K562 (cell line): Measurements from ENCODE around the gene DAPK2. TPM values are rescaled to one million over a fixed set of nuclear protein-coding genes. Genes with fewer than 3 reads are reported as not detected.

Experiments
- E2F1 ChIP-seq: sonication (generic); formaldehyde crosslinking; IDR thresholded peaks from 2 replicates; pipeline ENCODE4 v1.8.1; 2023; ENCODE audit warnings: mild to moderate bottlenecking, missing genetic modification reagents, moderate library complexity
- HMG20B ChIP-seq: fragments of 250-450 bp; sonication (Bioruptor Pico); IDR thresholded peaks from 2 replicates; pipeline ENCODE4 v1.5.0; 2021; ENCODE audit warnings: mild to moderate bottlenecking
- HNRNPH1 ChIP-seq: fragments of 200-400 bp; formaldehyde crosslinking; optimal IDR thresholded peaks from 2 replicates; pipeline ENCODE3; 2017; ENCODE audit warnings: low read depth, mild to moderate bottlenecking, low read length, moderate library complexity
- JUND ChIP-seq, 2 experiments: IDR thresholded peaks; 2 replicates in 1 of 2; 3 replicates in 1 of 2; pipeline ENCODE4 v1.6.1; 2011; ENCODE audit warnings: borderline replicate concordance in 2 of 2, low read depth in 2 of 2, low read length in 2 of 2, improper control_type of control experiment in 1 of 2, missing biosample characterization in 1 of 2, missing genetic modification characterization in 1 of 2, missing genetic modification reagents in 1 of 2
- NEUROD1 ChIP-seq: fragments of 150-350 bp; IDR thresholded peaks from 2 replicates; pipeline ENCODE4 v1.6.1; 2014; ENCODE audit warnings: borderline replicate concordance, low read length, low read depth; ENCODE audit not compliant: partially characterized antibody
- ZNF592 ChIP-seq: fragments of 450-650 bp; IDR thresholded peaks from 2 replicates; pipeline ENCODE4 v1.6.1; 2017; ENCODE audit warnings: antibody characterized with exemption, mild to moderate bottlenecking
- polyA plus RNA-seq, 8 experiments: library from polyadenylated mRNA; depleted of rRNA in 4 of 8; stranded (reverse) in 5 of 8; unstranded in 3 of 8; fragments of >200 nt; fragmentation: Nextera tagmentation in 2 of 8; fragmentation: Illumina TruSeq in 1 of 8; extraction: Ambion mirVana in 2 of 8; extraction: Trizol in 1 of 8; gene quantifications; 2 replicates each; pipeline versions ENCODE4 v1.2.1 to v1.2.3, GENCODE V29; 2011 to 2014; ENCODE audit warnings: inconsistent platforms in 1 of 8, missing spikeins in 1 of 8
- total RNA-seq, 7 experiments: library from RNA; depleted of rRNA in 6 of 7; stranded (reverse); fragments of >200 nt in 6 of 7; fragmentation: Illumina TruSeq in 2 of 7; extraction: Trizol in 2 of 7; gene quantifications; 2 replicates each; pipeline versions ENCODE4 v1.2.1 to v1.2.3, GENCODE V29; 2011 to 2021; ENCODE audit warnings: low replicate concordance in 1 of 7
- TF ChIP-seq, protein P1 (sequence below): sonication (generic); formaldehyde crosslinking; IDR thresholded peaks from 2 replicates; pipeline ENCODE4 v1.8.1; 2023; ENCODE audit warnings: mild to moderate bottlenecking, missing genetic modification reagents

DAPK2 gene
- total and polyA plus RNA-seq, 9 of the 15 experiments (the other 6 are each of a cell fraction or from before 2014, with no cell fraction given) = 0.14 to 5.2 (median 2.2) TPM

DNA sequence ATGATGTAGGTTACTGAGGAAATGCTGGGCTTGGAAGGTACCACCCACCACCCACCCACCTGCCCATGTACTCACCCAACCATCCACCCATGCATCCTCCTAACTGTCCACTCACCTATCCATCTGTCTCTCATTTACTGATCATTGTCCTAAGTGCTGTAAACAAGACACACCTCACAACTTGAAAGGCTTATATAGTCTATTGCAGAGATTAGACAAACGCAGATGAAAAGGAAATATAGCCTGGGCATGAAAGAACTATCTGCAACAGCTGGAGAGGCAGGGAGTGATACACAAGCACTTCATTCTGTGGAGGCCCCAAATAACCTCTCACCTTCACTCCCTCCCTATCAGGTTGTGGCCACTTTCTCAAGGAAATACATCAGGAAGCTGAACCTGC, 54.0 kb downstream of the DAPK2 start (continued):
- TF ChIP-seq E2F1 (CRISPR knock-in tag) (no peak), ZNF592 (no peak), JUND (IDR thresholded peaks at IDR 0.05; ENCODE audit: borderline replicate concordance, low read depth, low read length) (no peak), JUND (tag; IDR thresholded peaks at IDR 0.05; ENCODE audit: borderline replicate concordance, low read depth, low read length) (no peak), NEUROD1 (no peak), HNRNPH1 (no peak), HMG20B (no peak)
- TF ChIP-seq, protein P1, sequence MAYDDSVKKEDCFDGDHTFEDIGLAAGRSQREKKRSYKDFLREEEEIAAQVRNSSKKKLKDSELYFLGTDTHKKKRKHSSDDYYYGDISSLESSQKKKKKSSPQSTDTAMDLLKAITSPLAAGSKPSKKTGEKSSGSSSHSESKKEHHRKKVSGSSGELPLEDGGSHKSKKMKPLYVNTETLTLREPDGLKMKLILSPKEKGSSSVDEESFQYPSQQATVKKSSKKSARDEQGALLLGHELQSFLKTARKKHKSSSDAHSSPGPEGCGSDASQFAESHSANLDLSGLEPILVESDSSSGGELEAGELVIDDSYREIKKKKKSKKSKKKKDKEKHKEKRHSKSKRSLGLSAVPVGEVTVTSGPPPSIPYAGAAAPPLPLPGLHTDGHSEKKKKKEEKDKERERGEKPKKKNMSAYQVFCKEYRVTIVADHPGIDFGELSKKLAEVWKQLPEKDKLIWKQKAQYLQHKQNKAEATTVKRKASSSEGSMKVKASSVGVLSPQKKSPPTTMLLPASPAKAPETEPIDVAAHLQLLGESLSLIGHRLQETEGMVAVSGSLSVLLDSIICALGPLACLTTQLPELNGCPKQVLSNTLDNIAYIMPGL (CRISPR knock-in tag) = no peak
